SK-N-DZ (cell line): Measurements from ENCODE around the gene PLEKHA7.
A peak's percentile ranks its signal among the peaks of the same experiment; 100 is the strongest.

Source experiments
- DNase-seq: peaks from one replicate; pipeline ENCODE4 v3.0.0-alpha.2; 2015; ENCODE audit warnings: low spot score

Gene PLEKHA7

DNA sequence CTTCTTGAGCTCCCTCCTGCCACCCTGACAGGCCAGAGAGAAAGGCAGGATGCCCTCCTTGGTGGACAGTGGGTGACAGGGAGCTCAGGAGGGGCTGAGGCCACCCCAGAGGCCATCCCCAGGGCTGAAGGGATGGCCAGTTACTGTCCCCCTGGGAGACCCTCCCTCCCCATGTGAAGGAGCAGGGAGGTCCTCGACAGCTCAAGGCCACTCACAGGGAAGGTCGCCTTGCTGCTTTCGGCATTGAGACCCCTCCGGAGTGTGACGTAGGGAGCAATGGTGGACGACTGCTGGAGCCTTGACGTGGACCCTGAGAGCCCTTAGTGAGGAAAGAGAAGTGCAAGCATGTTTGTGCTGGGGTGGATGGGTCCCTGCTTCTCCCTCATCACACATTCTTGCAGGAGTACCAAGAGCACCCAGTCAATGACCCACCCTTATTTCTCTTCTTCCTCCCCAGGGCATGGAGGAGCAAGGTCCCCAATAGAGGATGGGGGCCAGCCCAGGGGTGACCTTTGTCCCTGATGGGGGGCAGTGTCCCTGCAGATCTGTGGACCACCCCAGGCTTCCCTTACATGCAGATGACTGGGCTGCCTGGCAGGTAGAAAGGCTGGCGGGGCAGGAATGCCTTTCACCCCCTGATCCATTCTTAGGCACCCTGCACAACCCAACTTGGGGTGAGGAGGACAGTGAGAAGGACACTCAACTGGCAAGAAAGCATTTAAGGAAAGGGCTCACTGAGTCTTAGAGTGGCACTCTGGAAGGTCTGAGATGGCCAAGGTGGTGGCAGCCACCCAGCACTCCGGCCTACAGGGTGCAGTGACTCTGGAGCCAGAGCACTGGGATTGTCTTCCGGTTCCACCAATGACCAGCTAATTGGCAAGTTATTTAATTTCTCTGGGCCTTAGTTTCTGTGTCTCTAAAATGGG lies 224.4 kb downstream of the PLEKHA7 start:
- no peak for DNase-seq

- DNase-seq, result no peak
Observed at GRCh38 chr11:16789063-16789420, 225.2 kb downstream of the PLEKHA7 start.

GRCh38 chr11:16788141-16789062 lies 225.8 kb downstream of the PLEKHA7 start:
- DNase-seq, result peak; percentile 61

- no peak for DNase-seq
Observed at GRCh38 chr11:16787035-16787742, 227.0 kb downstream of the PLEKHA7 start.

GRCh38 chr11:16786131-16786530 lies 228.1 kb downstream of the PLEKHA7 start:
- no peak for DNase-seq

GRCh38 chr11:16785520-16786128 lies 228.6 kb downstream of the PLEKHA7 start:
- DNase-seq, result peak; percentile 72

DNA sequence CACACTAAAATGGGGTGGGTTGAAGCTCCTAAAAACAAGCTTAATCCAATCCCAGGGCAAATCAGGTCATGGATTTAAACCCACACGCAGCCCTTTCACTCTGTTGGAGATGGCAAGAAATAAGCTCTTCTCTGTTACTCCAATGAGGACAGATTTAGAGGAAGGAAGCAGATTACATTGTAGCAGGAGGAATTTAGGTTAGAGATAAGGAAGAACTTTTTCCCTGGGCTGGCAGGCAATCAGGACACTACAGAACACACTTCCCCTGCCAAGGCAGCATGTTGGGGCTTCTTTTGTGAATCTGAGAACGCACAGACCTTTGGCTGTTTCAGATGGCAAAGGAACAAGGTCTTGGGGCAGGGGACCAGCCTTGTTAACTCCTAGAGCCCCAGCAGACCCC lies 229.5 kb downstream of the PLEKHA7 start:
- no peak for DNase-seq

DNA sequence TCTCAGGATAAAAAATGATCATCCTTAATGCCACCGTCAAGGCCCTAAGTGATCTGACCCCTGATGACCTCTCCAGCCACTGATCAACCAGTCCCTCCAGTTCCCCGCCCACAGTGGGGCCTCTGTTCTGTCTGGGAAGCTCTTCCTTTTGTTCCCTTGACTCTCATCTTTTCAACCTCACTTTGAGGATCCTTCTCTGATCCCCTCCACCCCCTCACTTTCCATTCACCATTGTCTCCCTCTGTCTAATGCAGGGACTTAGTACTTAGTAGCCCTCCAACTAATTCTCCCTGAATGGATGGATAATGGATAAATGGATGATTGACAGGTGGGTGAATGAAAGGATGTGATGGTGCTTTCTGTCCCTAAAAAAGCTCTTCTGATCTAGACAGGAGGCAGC lies 230.1 kb downstream of the PLEKHA7 start:
- no peak for DNase-seq

DNA sequence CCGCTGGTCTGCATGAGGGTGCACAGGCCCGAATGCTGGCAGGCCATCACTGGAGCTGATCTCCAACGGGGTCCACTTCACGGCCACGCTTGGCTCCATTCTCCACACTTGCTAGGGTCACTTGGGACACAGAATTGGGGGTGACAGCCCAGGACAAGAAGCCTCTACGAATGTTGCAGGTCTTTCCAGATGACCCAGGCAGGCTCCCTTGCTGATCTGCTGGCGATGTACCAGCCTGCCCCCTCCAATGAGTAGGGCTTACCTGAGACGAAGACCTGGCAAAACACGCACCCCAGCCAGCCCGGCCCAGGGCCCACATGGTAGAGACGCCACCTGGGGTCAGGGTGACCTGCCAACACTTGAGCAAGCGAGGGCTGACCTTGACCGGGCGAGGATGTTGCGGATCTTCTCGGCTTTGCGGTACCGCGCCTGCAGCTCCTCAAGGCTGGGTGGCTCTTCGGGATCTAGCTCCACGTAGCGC lies 230.9 kb downstream of the PLEKHA7 start:
- DNase-seq, result no peak

DNA sequence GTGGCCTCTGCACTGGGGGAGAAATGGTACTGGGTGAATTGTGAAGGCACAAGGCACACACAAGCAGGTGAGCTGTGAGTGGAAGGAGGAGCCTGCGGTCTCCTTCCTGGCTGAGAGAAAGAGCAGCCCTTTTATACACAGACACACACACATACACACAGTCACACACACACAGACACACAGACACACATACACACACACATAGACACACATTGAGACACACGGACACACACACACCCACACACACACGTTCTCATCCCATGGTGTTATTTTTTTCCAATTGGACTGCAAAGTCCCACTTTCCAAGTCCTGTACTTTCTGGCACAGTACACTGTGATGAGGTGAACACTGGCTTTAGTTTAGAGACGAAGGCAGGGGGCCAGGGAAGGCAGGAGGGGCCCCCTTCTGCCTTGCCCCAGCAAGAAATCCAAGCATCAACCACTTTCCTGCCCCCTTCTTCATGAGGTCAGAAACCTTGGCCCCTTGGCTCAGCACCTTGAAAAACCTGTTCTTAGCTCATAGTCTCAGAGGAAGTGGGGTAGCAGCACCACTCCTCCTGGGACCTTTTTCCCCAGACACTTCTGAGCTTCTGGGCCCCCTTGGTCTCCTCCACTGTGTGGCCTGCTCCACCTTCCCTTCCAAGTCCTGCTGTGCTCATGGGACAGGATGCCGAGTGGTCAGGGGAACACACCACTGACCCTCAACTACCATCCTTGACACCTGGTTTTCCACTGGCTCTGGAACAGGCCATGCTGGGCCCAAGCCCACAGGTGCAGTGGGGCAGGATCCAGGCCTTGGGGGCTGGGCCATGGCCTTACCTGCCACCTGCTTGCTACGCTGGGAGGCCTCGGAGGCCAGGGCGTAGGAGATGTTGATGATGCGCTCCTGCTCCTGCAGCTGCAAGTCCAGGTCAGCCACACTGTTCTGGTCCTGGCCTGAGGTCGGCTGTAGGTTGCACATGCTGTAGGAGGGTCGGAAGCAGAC lies 232.0 kb downstream of the PLEKHA7 start:
- no peak for DNase-seq

- no peak for DNase-seq
Observed at GRCh38 chr11:16780698-16781550, 233.3 kb downstream of the PLEKHA7 start.

GRCh38 chr11:16780146-16780545 lies 234.1 kb downstream of the PLEKHA7 start:
- DNase-seq, result no peak

DNA sequence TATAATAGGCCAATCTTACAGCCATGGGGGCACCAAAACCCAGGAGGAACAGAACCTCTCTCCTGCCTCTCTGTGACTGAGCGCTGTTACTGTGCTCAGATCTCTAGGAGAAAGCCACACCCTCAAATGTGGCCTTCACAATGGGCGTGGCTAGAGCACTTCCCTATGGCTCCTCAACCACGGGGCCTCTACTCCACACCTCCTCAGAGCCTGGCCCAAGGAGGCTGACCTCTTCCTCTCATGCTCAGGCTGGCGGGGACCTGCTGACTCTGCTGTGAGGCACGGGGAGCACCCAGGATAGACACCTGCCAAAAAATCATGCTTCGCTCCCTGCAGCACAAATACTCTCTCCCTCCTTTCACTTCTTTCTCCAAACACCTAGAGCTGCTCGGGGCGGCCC lies 234.8 kb downstream of the PLEKHA7 start:
- peak; percentile 20 for DNase-seq

DNA sequence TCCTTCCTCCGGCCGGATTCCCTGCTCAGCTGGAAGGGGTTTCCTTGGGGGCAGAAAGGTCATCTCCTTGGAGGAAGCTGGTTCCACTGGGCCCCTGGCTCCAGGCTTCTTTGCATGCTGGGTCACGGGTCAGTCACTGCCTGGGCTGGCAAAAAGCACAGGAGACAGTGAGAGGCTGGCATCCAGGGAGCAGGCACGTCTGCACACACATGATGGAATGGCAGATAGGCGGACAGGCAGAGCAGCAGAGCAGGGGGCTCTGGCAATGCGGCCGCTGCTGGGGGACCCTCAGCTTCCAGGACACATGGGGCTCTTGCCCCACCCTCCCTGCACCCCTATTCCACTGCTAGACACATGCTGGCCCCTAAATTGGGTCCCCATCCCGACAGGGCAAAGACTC lies 235.3 kb downstream of the PLEKHA7 start:
- no peak for DNase-seq

DNA sequence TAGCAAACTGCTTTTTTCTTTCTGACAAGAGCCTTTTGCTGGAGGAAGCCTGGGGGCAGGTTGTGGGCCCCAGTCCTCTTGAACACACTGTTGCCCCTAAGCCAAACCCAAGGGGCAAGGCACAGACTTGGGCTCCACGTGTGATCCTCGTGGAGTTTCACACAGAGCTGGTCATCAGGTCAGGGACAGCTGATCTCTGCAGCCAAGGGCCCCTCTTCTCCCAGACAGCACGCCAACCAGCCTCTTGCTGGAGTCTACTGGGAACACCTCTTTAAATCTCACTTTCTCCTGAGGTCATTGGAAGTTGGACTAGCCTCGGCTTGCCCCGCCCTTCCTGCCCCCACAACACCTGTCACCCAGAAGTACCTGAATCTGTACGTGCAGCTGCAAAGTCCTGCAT lies 235.9 kb downstream of the PLEKHA7 start:
- DNase-seq, result no peak

- no peak for DNase-seq
Observed at GRCh38 chr11:16777613-16777975, 236.6 kb downstream of the PLEKHA7 start.

DNA sequence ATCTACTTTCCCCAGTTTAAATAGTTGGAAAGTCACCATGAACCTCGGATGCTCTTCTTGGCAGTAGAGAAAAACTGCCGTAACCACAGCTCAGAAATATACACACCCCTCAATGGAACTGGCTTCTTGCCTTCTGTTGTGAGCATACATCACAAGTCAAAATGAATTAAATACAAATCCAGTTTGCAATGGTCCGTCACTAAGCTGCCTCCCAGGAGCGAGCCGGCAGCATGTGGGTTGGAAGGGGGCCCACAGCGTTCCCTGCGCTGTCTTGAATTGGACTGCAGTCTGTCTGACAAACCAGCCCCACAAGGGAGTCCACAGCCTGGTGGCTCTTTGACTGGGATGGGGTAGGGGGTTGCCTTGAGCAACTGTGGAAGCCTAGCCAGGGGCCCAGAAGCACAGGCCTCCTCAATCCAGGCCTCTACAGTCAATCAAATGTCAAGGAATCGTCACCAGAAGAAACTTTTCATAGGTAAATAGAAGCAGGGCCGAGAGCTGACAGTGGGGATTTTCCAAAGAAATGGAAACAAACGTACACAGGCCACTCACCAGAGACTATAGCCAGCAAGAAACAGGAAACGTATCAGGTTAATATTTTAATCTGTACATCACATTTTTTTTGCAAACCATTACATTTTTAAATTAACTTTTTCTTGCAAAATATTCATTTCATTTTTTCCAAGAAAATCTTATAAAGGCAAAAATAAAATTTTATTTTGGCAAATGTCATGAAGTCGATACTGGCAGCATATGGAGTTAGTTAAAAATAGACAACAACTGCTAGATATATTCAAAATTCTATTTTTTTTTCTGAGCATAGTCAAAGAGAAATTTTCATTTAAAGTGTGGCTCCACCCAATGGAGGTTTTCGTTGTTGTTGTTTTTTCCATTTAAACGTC lies 237.3 kb downstream of the PLEKHA7 start:
- no peak for DNase-seq
